ENCODE data around the gene KAZN.
"Not testable (repeated sequence)": the region's sequence is repeated elsewhere in the genome, so short reads cannot be mapped to it uniquely, and the experiment has no call there.

Gene KAZN

GRCh38 chr1:14957375-14958098, 359.1 kb downstream of the KAZN start:
- Mint-ChIP-seq H3K4me3 (no peak overlapping the region), H3K27me3 (ENCODE audit: low read depth, poor library complexity) (no peaks in the 10 kb centered on the region), H3K36me3 (ENCODE audit: low read depth) (peaks cover 34% of the 10 kb centered on the region), H3K4me1 (peaks cover 12% of the 10 kb centered on the region), H3K27ac (peak overlapping the region; percentile 91), H3K9me3 (peaks cover 11% of the 10 kb centered on the region)
- DNase-seq = no peak
- TF ChIP-seq, protein P1, sequence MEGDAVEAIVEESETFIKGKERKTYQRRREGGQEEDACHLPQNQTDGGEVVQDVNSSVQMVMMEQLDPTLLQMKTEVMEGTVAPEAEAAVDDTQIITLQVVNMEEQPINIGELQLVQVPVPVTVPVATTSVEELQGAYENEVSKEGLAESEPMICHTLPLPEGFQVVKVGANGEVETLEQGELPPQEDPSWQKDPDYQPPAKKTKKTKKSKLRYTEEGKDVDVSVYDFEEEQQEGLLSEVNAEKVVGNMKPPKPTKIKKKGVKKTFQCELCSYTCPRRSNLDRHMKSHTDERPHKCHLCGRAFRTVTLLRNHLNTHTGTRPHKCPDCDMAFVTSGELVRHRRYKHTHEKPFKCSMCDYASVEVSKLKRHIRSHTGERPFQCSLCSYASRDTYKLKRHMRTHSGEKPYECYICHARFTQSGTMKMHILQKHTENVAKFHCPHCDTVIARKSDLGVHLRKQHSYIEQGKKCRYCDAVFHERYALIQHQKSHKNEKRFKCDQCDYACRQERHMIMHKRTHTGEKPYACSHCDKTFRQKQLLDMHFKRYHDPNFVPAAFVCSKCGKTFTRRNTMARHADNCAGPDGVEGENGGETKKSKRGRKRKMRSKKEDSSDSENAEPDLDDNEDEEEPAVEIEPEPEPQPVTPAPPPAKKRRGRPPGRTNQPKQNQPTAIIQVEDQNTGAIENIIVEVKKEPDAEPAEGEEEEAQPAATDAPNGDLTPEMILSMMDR (IDR thresholded peaks at IDR 0.05) = no peak

DNA sequence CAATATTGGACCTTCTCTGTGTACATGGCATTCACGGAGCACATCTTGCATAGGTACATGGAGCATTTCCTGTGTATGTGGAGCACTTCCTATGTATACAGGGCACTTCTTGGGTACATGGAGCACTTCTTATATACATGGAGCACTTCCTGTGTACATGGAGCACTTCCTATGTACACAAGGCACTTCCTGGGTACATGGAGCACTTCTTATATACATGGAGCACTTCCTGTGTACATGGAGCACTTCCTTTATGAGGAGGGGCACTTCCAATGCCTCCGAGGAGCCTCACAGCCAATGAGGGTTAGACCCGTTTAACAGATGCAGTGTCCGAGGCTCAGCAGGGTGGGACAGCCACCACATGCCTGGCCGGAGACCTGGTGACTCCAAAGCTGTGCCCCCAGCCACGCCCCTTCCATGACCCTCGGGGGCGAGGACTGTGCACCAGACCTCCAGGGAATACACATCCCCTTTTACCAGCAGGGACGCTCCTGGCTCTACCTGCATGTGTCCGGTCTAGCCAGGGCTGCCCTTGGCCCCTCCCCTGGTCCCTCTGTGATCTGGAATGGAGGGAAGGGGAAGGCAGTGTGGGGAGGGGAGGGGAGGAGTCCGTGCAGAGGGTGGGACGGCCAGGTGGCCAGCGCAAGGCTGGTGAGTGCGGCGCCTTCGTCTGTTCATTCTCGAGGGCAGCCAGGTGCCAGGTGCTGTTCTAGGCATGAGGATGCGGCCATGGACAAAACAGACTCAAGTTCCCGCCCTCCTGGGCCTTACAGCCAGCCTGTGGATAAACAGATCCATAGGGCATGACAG, 360.0 kb downstream of the KAZN start:
- DNase-seq = no peak
- Mint-ChIP-seq H3K27ac (peak overlapping the region; percentile 91), H3K4me3 (no peak overlapping the region), H3K27me3 (ENCODE audit: low read depth, poor library complexity) (no peaks in the 10 kb centered on the region), H3K9me3 (peaks cover 6% of the 10 kb centered on the region), H3K36me3 (ENCODE audit: low read depth) (peaks cover 36% of the 10 kb centered on the region), H3K4me1 (peaks cover 12% of the 10 kb centered on the region)
- TF ChIP-seq, protein P1 (IDR thresholded peaks at IDR 0.05) = no peak

DNA sequence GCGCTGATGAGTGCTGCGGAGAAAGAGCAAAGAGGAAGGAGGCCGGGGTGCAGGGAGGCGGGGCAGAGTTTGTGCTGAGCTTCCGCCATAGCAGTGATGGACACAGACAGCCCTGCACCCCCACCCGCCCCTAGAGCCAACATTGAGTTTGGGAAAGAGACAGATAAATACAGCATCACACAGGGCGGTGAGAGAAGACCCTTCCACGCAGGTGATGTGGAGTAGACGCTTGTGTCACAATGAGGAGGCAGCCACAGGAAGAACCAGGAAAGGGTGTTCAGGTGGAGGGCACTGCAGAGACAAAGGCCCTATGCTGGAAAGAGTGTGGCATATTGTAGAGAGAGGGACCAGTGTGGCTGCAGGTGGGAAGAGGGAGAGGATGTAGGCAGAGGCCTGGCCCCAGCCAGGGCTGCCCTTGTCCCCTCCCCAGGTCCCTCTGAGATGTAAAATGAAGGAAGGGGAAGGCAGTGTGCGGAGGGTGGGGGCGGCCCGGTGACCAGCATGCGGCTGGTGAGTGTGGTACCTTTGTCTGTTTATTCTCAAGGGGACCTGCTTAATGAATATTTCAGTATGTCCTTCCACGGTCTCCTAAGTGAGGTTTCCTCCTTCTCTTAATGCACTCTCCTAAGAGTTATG, 360.7 kb downstream of the KAZN start:
- DNase-seq = no peak
- Mint-ChIP-seq H3K9me3 (peaks cover 3% of the 10 kb centered on the region), H3K36me3 (ENCODE audit: low read depth) (peaks cover 41% of the 10 kb centered on the region), H3K4me1 (peaks cover 13% of the 10 kb centered on the region), H3K4me3 (no peak overlapping the region), H3K27ac (peak overlapping the region; percentile 91), H3K27me3 (ENCODE audit: low read depth, poor library complexity) (no peaks in the 10 kb centered on the region)
- TF ChIP-seq, protein P1 (IDR thresholded peaks at IDR 0.05) = no peak

GRCh38 chr1:14961661-14962267, 363.3 kb downstream of the KAZN start:
- H3K27ac Mint-ChIP-seq = no peak overlapping the region
- no peak for DNase-seq
- TF ChIP-seq, protein P1 (IDR thresholded peaks at IDR 0.05) = no peak
- H3K4me1 Mint-ChIP-seq = peaks cover 19% of the 10 kb centered on the region
- H3K4me3 Mint-ChIP-seq = no peak overlapping the region
- H3K9me3 Mint-ChIP-seq = peaks cover under 1% of the 10 kb centered on the region
- peaks cover 3% of the 10 kb centered on the region for H3K27me3 Mint-ChIP-seq (ENCODE audit: low read depth, poor library complexity)
- H3K36me3 Mint-ChIP-seq (ENCODE audit: low read depth) = peaks cover 60% of the 10 kb centered on the region

- peaks cover 15% of the 10 kb centered on the region for H3K4me1 Mint-ChIP-seq
- no peak overlapping the region for H3K27ac Mint-ChIP-seq
- H3K27me3 Mint-ChIP-seq (ENCODE audit: low read depth, poor library complexity) = peaks cover 3% of the 10 kb centered on the region
- TF ChIP-seq, protein P1 (IDR thresholded peaks at IDR 0.05) = no peak
- H3K4me3 Mint-ChIP-seq = no peak overlapping the region
- peaks cover 67% of the 10 kb centered on the region for H3K36me3 Mint-ChIP-seq (ENCODE audit: low read depth)
- H3K9me3 Mint-ChIP-seq = peaks cover 7% of the 10 kb centered on the region
- DNase-seq = no peak
These were observed 363.9 kb downstream of the KAZN start for GRCh38 chr1:14962407-14962806.

GRCh38 chr1:14963791-14964710, 365.6 kb downstream of the KAZN start:
- not testable (repeated sequence) for H3K27me3 Mint-ChIP-seq (ENCODE audit: low read depth, poor library complexity); DNase-seq; H3K27ac Mint-ChIP-seq; H3K9me3 Mint-ChIP-seq; H3K4me3 Mint-ChIP-seq
- H3K36me3 Mint-ChIP-seq (ENCODE audit: low read depth) = peaks cover 70% of the 10 kb centered on the region
- peaks cover 23% of the 10 kb centered on the region for H3K4me1 Mint-ChIP-seq

Measured in nephron progenitor cell (in vitro differentiated cells).